ENCODE measurements around the gene ECHS1.

The ECHS1 gene

GRCh38 chr10:133400624-133401424, 27.7 kb upstream of the ECHS1 start:
- peak; percentile 67 for DNase-seq (ENCODE audit: low spot score)
- no peak for TF ChIP-seq CTCF (IDR thresholded peaks at IDR 0.05; ENCODE audit: borderline replicate concordance, control extremely low read depth, extremely low read depth, insufficient read depth, missing control alignments)
- in situ Hi-C loops (cut with MboI; ENCODE audit: low sequenced_read_pairs, unreplicated experiment) = no loop called here

- no peak for DNase-seq (ENCODE audit: low spot score)
- in situ Hi-C loops (cut with MboI; ENCODE audit: low sequenced_read_pairs, unreplicated experiment) = no loop called here
- no peak for TF ChIP-seq CTCF (IDR thresholded peaks at IDR 0.05; ENCODE audit: borderline replicate concordance, control extremely low read depth, extremely low read depth, insufficient read depth, missing control alignments)
These were observed 26.0 kb upstream of the ECHS1 start for GRCh38 chr10:133399123-133399601.

- in situ Hi-C loops (cut with MboI; ENCODE audit: low sequenced_read_pairs, unreplicated experiment) = no loop called here
- no peak for TF ChIP-seq CTCF (IDR thresholded peaks at IDR 0.05; ENCODE audit: borderline replicate concordance, control extremely low read depth, extremely low read depth, insufficient read depth, missing control alignments)
- no peak for DNase-seq (ENCODE audit: low spot score)
These were observed 24.8 kb upstream of the ECHS1 start for GRCh38 chr10:133397938-133398337.

GRCh38 chr10:133396035-133396624, 23.0 kb upstream of the ECHS1 start:
- no peak for TF ChIP-seq CTCF (IDR thresholded peaks at IDR 0.05; ENCODE audit: borderline replicate concordance, control extremely low read depth, extremely low read depth, insufficient read depth, missing control alignments)
- DNase-seq (ENCODE audit: low spot score) = no peak
- in situ Hi-C loops (cut with MboI; ENCODE audit: low sequenced_read_pairs, unreplicated experiment) = no loop called here

- in situ Hi-C loops (cut with MboI; ENCODE audit: low sequenced_read_pairs, unreplicated experiment) = no loop called here
- no peak for TF ChIP-seq CTCF (IDR thresholded peaks at IDR 0.05; ENCODE audit: borderline replicate concordance, control extremely low read depth, extremely low read depth, insufficient read depth, missing control alignments)
- DNase-seq (ENCODE audit: low spot score) = peak; percentile 38
These were observed 21.7 kb upstream of the ECHS1 start for GRCh38 chr10:133394801-133395221.

GRCh38 chr10:133394064-133394663, 21.0 kb upstream of the ECHS1 start, which contains the start of gene MTG1:
Gene MTG1, plus strand, starts transcription at chr10:133394157. Its CDS starts 64 bp downstream, at chr10:133394221.
- DNase-seq (ENCODE audit: low spot score) = peak; percentile 97
- peak; percentile 14 for TF ChIP-seq CTCF (IDR thresholded peaks at IDR 0.05; ENCODE audit: borderline replicate concordance, control extremely low read depth, extremely low read depth, insufficient read depth, missing control alignments)
- in situ Hi-C loops (cut with MboI; ENCODE audit: low sequenced_read_pairs, unreplicated experiment) = no loop called here

Data from GM13976 (cell line).